NOMO-1 treated with dmso at 0.1 percent for 144 hours (cell line): ENCODE data around the gene RTN4.

Experiments
- DNase-seq: peaks from one replicate; lab custom pipeline; 2025; ENCODE audit not compliant: unreplicated experiment; lab: John Stamatoyannopoulos, UW

Gene RTN4

GRCh38 chr2:55045780-55046179 lies 4.5 kb downstream of the RTN4 start:
- no peak for DNase-seq

GRCh38 chr2:55043841-55044240 lies 6.4 kb downstream of the RTN4 start:
- DNase-seq: no peak

GRCh38 chr2:55038428-55038827 lies 11.8 kb downstream of the RTN4 start:
- DNase-seq: no peak

- DNase-seq: no peak
These were observed 14.5 kb downstream of the RTN4 start for GRCh38 chr2:55035716-55036115.

GRCh38 chr2:55033921-55034320 lies 16.3 kb downstream of the RTN4 start:
- DNase-seq: no peak

GRCh38 chr2:55033076-55033742 lies 17.0 kb downstream of the RTN4 start:
- peak; percentile 53 for DNase-seq

- DNase-seq: no peak
These were observed 18.7 kb downstream of the RTN4 start for GRCh38 chr2:55031505-55031904.

GRCh38 chr2:55030766-55031165 lies 19.5 kb downstream of the RTN4 start:
- no peak for DNase-seq

GRCh38 chr2:55029098-55029497 lies 21.2 kb downstream of the RTN4 start:
- no peak for DNase-seq

GRCh38 chr2:55027226-55027625 lies 23.0 kb downstream of the RTN4 start:
- no peak for DNase-seq

GRCh38 chr2:55026202-55026601 lies 24.0 kb downstream of the RTN4 start:
- DNase-seq: peak; percentile 69

- DNase-seq: no peak
These were observed 24.6 kb downstream of the RTN4 start for GRCh38 chr2:55025627-55026026.

GRCh38 chr2:55025082-55025481 lies 25.2 kb downstream of the RTN4 start:
- DNase-seq: no peak

- DNase-seq: no peak
These were observed 27.8 kb downstream of the RTN4 start for GRCh38 chr2:55022476-55022875.

- peak; percentile 59 for DNase-seq
These were observed 30.6 kb downstream of the RTN4 start for GRCh38 chr2:55019526-55020258.

- DNase-seq: no peak
These were observed 31.6 kb downstream of the RTN4 start for GRCh38 chr2:55018619-55019018.

GRCh38 chr2:55017880-55018279 lies 32.4 kb downstream of the RTN4 start:
- no peak for DNase-seq

GRCh38 chr2:55017428-55017827 lies 32.8 kb downstream of the RTN4 start:
- no peak for DNase-seq

GRCh38 chr2:55014962-55015939 lies 35.0 kb downstream of the RTN4 start:
- DNase-seq: peak; percentile 4

- no peak for DNase-seq
These were observed 36.3 kb downstream of the RTN4 start for GRCh38 chr2:55013936-55014335.

GRCh38 chr2:55012672-55013484 lies 37.4 kb downstream of the RTN4 start:
- DNase-seq: no peak
